ENCODE measurements around the gene RUFY1. TPM values are rescaled to one million over a fixed set of nuclear protein-coding genes. Genes with fewer than 3 reads are reported as not detected.
"Not testable (repeated sequence)": the region's sequence is repeated elsewhere in the genome, so short reads cannot be mapped to it uniquely, and the experiment has no call there.

Gene RUFY1
- total RNA-seq, 1 experiment from 2014 or later, result 45.7 TPM

GRCh38 chr5:179641745-179642144, 91.4 kb downstream of the RUFY1 start:
- H3K23me2 ChIP-seq (ENCODE audit: insufficient read length, low read depth, low read length, poor library complexity, severe bottlenecking); H2AK5ac ChIP-seq (ENCODE audit: insufficient read length, low read length); H2BK20ac ChIP-seq (ENCODE audit: low read depth, low read length, poor library complexity, severe bottlenecking); H4K5ac ChIP-seq (ENCODE audit: insufficient read length, low read depth, low read length); H3K27ac ChIP-seq (ENCODE audit: insufficient read length, low read depth, low read length); H3K4me1 ChIP-seq (ENCODE audit: insufficient read depth, low read length); H3K56ac ChIP-seq (ENCODE audit: insufficient read length, low read depth, low read length); H3K79me2 ChIP-seq (ENCODE audit: insufficient read depth, low read length); H4K8ac ChIP-seq (replicated peaks; ENCODE audit: insufficient read length, low read depth, low read length); H4K20me1 ChIP-seq (ENCODE audit: control insufficient read depth, insufficient read depth, insufficient read length); H3K4me2 ChIP-seq (ENCODE audit: insufficient read depth, insufficient read length, low read length); H3K27me3 ChIP-seq (ENCODE audit: insufficient read depth, low read length); H2BK120ac ChIP-seq (ENCODE audit: low read depth, low read length, poor library complexity, severe bottlenecking); H3K27ac Mint-ChIP-seq; H3K9me3 ChIP-seq (ENCODE audit: control insufficient read depth, low read depth, low read length); H2BK12ac ChIP-seq (ENCODE audit: insufficient read length, low read depth, low read length); H3K14ac ChIP-seq (ENCODE audit: insufficient read depth, low read length); H3K4me3 Mint-ChIP-seq; H4K91ac ChIP-seq (ENCODE audit: insufficient read length, low read depth, low read length); H2BK5ac ChIP-seq (ENCODE audit: insufficient read length, low read length); H2BK15ac ChIP-seq (ENCODE audit: low read depth, low read length); H2AFZ ChIP-seq (ENCODE audit: low read length); H3K4me1 Mint-ChIP-seq; DNase-seq; H3K18ac ChIP-seq (ENCODE audit: insufficient read length, low read depth, low read length); H3T11ph ChIP-seq (ENCODE audit: low read length); H3K79me1 ChIP-seq (ENCODE audit: insufficient read depth, low read depth, low read length, poor library complexity, severe bottlenecking); H3K23ac ChIP-seq (ENCODE audit: insufficient read length, low read depth, low read length); H3K9ac ChIP-seq (ENCODE audit: extremely low read depth, insufficient read length, low read length); H3K4ac ChIP-seq (ENCODE audit: low read depth, low read length); H3K27me3 Mint-ChIP-seq (ENCODE audit: low read depth); H3K36me3 Mint-ChIP-seq (ENCODE audit: insufficient read depth in 1 of 3, low read depth in 3 of 3); H3K9me3 Mint-ChIP-seq: not testable (repeated sequence)
- WGBS (ENCODE audit: extremely low coverage, insufficient read length, low lambda C conversion rate), result no CpG with 5 or more reads among the region's 4 CpGs

GRCh38 chr5:179642626-179643025, 92.3 kb downstream of the RUFY1 start:
- not testable (repeated sequence) for H2AK5ac ChIP-seq (ENCODE audit: insufficient read length, low read length); H3K4me1 ChIP-seq (ENCODE audit: insufficient read depth, low read length); H4K8ac ChIP-seq (replicated peaks; ENCODE audit: insufficient read length, low read depth, low read length); DNase-seq; H3K9me3 Mint-ChIP-seq; H3K27me3 ChIP-seq (ENCODE audit: insufficient read depth, low read length); H3K56ac ChIP-seq (ENCODE audit: insufficient read length, low read depth, low read length); H2BK20ac ChIP-seq (ENCODE audit: low read depth, low read length, poor library complexity, severe bottlenecking); H3K9ac ChIP-seq (ENCODE audit: extremely low read depth, insufficient read length, low read length); H4K20me1 ChIP-seq (ENCODE audit: control insufficient read depth, insufficient read depth, insufficient read length); H3K9me3 ChIP-seq (ENCODE audit: control insufficient read depth, low read depth, low read length); H2BK120ac ChIP-seq (ENCODE audit: low read depth, low read length, poor library complexity, severe bottlenecking); H2BK12ac ChIP-seq (ENCODE audit: insufficient read length, low read depth, low read length); H3K23ac ChIP-seq (ENCODE audit: insufficient read length, low read depth, low read length); H2AFZ ChIP-seq (ENCODE audit: low read length); H3K79me1 ChIP-seq (ENCODE audit: insufficient read depth, low read depth, low read length, poor library complexity, severe bottlenecking); H3K23me2 ChIP-seq (ENCODE audit: insufficient read length, low read depth, low read length, poor library complexity, severe bottlenecking); H3K18ac ChIP-seq (ENCODE audit: insufficient read length, low read depth, low read length); H3K27ac Mint-ChIP-seq; H2BK15ac ChIP-seq (ENCODE audit: low read depth, low read length); H3K4me2 ChIP-seq (ENCODE audit: insufficient read depth, insufficient read length, low read length); H4K5ac ChIP-seq (ENCODE audit: insufficient read length, low read depth, low read length); H4K91ac ChIP-seq (ENCODE audit: insufficient read length, low read depth, low read length); H3K36me3 Mint-ChIP-seq (ENCODE audit: insufficient read depth in 1 of 3, low read depth in 3 of 3); H3T11ph ChIP-seq (ENCODE audit: low read length); H3K4ac ChIP-seq (ENCODE audit: low read depth, low read length); H3K4me3 Mint-ChIP-seq; H3K14ac ChIP-seq (ENCODE audit: insufficient read depth, low read length); H2BK5ac ChIP-seq (ENCODE audit: insufficient read length, low read length); H3K79me2 ChIP-seq (ENCODE audit: insufficient read depth, low read length); H3K27ac ChIP-seq (ENCODE audit: insufficient read length, low read depth, low read length); H3K4me1 Mint-ChIP-seq; H3K27me3 Mint-ChIP-seq (ENCODE audit: low read depth)
- no CpG with 5 or more reads among the region's 17 CpGs for WGBS (ENCODE audit: extremely low coverage, insufficient read length, low lambda C conversion rate)

Data from H9 (cell line).